ENCODE data around the gene KRTAP5-6.

Gene KRTAP5-6

GRCh38 chr11:1746511-1746931, 49.5 kb downstream of the KRTAP5-6 start:
- DNase-seq (ENCODE audit: extremely low read depth in 1 of 2, low read depth in 1 of 2), result no peak

- DNase-seq (ENCODE audit: extremely low read depth in 1 of 2, low read depth in 1 of 2), result no peak
These were observed 50.2 kb downstream of the KRTAP5-6 start for GRCh38 chr11:1746956-1747752.

All from stimulated activated CD8-positive, alpha-beta memory T cell treated with anti-CD3 and anti-CD28 coated beads, Interleukin-7, amount 100 ng/mL, for 48 hours (primary cell).